ENCODE data around the gene CYP3A7. TPM values are rescaled to one million over a fixed set of nuclear protein-coding genes. Genes with fewer than 3 reads are reported as not detected.

The CYP3A7 gene
- total RNA-seq (not detected), polyA plus RNA-seq (not detected)
- long read RNA-seq, donor 1 = 0 reads
- long read RNA-seq, donor 2 = 0 reads

- Histone ChIP-seq H3K27ac (no peak within 1 kb of the TSS), H3K4me3 (no peak within 1 kb of the TSS), H3K36me3 (peaks cover 0 to 9% (median 0%) of the 10 kb centered on the region in 6 donors), H3K9me3 (no peaks in the 10 kb centered on the region), H3K27me3 (replicated peaks in 1 of 7) (no peaks in the 10 kb centered on the region), H3K4me1 (no peaks in the 10 kb centered on the region)
- no peak for DNase-seq
- intact Hi-C loops (cut with DNase I; ENCODE audit: low total_unique reads) = no loop called here
- no peak for TF ChIP-seq POLR2A (IDR thresholded peaks at IDR 0.05)
- no peak for TF ChIP-seq CTCF (IDR thresholded peaks at IDR 0.05 in 8 of 11, conservative IDR thresholded peaks at IDR 0.05 in 3 of 11)
- no peak for TF ChIP-seq POLR2AphosphoS5 (IDR thresholded peaks at IDR 0.05)
- WGBS, 5 donors = 76 to 88% (median 84%) methylated on average over 5 of the region's 5 CpGs
Measured at GRCh38 chr7:99734987-99735386, at the start of gene CYP3A7. Gene CYP3A7 (minus strand): TSS chr7:99735196. CDS start chr7:99735093, 103 bp downstream.

GRCh38 chr7:99784007-99784406, 49.0 kb upstream of the CYP3A7 start, which contains the start of gene CYP3A4:
Gene CYP3A4 (minus strand): TSS chr7:99784184. CDS start chr7:99784081, 103 bp downstream.
- H3K27ac ChIP-seq = no peak within 1 kb of the TSS
- no peaks in the 10 kb centered on the region for H3K4me1 ChIP-seq
- H3K4me3 ChIP-seq = no peak within 1 kb of the TSS
- H3K36me3 ChIP-seq = no peaks in the 10 kb centered on the region
- intact Hi-C loops (cut with DNase I; ENCODE audit: low total_unique reads) = no loop called here
- no peak for TF ChIP-seq CTCF (IDR thresholded peaks at IDR 0.05 in 8 of 11, conservative IDR thresholded peaks at IDR 0.05 in 3 of 11)
- no peak for TF ChIP-seq POLR2A (IDR thresholded peaks at IDR 0.05)
- no peak for TF ChIP-seq POLR2AphosphoS5 (IDR thresholded peaks at IDR 0.05)
- no peaks in the 10 kb centered on the region for H3K9me3 ChIP-seq
- H3K27me3 ChIP-seq (replicated peaks in 1 of 7) = peaks cover 0 to 33% (median 0%) of the 10 kb centered on the region in 7 donors
- DNase-seq = no peak

- Histone ChIP-seq H3K27ac (no peak overlapping the region), H3K9me3 (no peaks in the 10 kb centered on the region), H3K36me3 (no peaks in the 10 kb centered on the region), H3K4me3 (no peak overlapping the region), H3K27me3 (replicated peaks in 1 of 7) (peaks cover 0 to 33% (median 0%) of the 10 kb centered on the region in 7 donors), H3K4me1 (no peaks in the 10 kb centered on the region)
- intact Hi-C loops (cut with DNase I; ENCODE audit: low total_unique reads) = no loop called here
- TF ChIP-seq CTCF (IDR thresholded peaks at IDR 0.05 in 8 of 11, conservative IDR thresholded peaks at IDR 0.05 in 3 of 11) (no peak), POLR2AphosphoS5 (IDR thresholded peaks at IDR 0.05) (no peak), POLR2A (IDR thresholded peaks at IDR 0.05) (no peak)
- DNase-seq = no peak
- WGBS, 5 donors = 60 to 79% (median 74%) methylated on average over 5 of the region's 5 CpGs
Measured at GRCh38 chr7:99782012-99782953, 47.3 kb upstream of the CYP3A7 start.

GRCh38 chr7:99780588-99780987, 45.6 kb upstream of the CYP3A7 start:
- no peaks in the 10 kb centered on the region for H3K9me3 ChIP-seq
- TF ChIP-seq CTCF (IDR thresholded peaks at IDR 0.05 in 8 of 11, conservative IDR thresholded peaks at IDR 0.05 in 3 of 11) (no peak), POLR2A (IDR thresholded peaks at IDR 0.05) (no peak), POLR2AphosphoS5 (IDR thresholded peaks at IDR 0.05) (no peak)
- intact Hi-C loops (cut with DNase I; ENCODE audit: low total_unique reads) = no loop called here
- peaks cover 0 to 25% (median 0%) of the 10 kb centered on the region in 7 donors for H3K27me3 ChIP-seq (replicated peaks in 1 of 7)
- H3K4me1 ChIP-seq = no peaks in the 10 kb centered on the region
- H3K36me3 ChIP-seq = no peaks in the 10 kb centered on the region
- no peak overlapping the region for H3K4me3 ChIP-seq
- no peak overlapping the region for H3K27ac ChIP-seq
- WGBS, 5 donors = 61 to 95% (median 88%) methylated on average over 1 of the region's 1 CpG
- no peak for DNase-seq

All from spleen (tissue), 13 donors.